Stomach (tissue), 4 donors: ENCODE results near the gene LPAR5.

Experiments
- EP300 ChIP-seq: sonication (generic); formaldehyde crosslinking; IDR thresholded peaks from one replicate; pipeline ENCODE4 v1.6.1; 2017; ENCODE audit warnings: antibody characterized with exemption
- POLR2A ChIP-seq, 4 donors: fragments of 450-650 bp; IDR thresholded peaks; one replicate each; pipeline ENCODE4 v1.6.1; 2016; ENCODE audit warnings: antibody characterized with exemption in 4 of 4, control low read depth in 2 of 4, mild to moderate bottlenecking in 1 of 4, moderate library complexity in 1 of 4
- POLR2AphosphoS5 ChIP-seq, 3 donors: sonication (generic); formaldehyde crosslinking; IDR thresholded peaks; one replicate each; pipeline ENCODE4 v1.6.1; 2016; ENCODE audit warnings: antibody characterized with exemption in 3 of 3
- TF ChIP-seq, protein P1 (sequence below), 7 experiments: fragments of 450-650 bp in 4 of 7; fragments of 200-600 bp in 3 of 7; sonication (generic) in 3 of 7; IDR thresholded peaks; one replicate each; pipeline ENCODE4 v1.5.1; 2016 to 2019; ENCODE audit warnings: antibody characterized with exemption in 7 of 7, control low read depth in 2 of 7, mild to moderate bottlenecking in 1 of 7

GRCh38 chr12:6631549-6631961 lies 4.2 kb downstream of the LPAR5 start:
- TF ChIP-seq, protein P1, sequence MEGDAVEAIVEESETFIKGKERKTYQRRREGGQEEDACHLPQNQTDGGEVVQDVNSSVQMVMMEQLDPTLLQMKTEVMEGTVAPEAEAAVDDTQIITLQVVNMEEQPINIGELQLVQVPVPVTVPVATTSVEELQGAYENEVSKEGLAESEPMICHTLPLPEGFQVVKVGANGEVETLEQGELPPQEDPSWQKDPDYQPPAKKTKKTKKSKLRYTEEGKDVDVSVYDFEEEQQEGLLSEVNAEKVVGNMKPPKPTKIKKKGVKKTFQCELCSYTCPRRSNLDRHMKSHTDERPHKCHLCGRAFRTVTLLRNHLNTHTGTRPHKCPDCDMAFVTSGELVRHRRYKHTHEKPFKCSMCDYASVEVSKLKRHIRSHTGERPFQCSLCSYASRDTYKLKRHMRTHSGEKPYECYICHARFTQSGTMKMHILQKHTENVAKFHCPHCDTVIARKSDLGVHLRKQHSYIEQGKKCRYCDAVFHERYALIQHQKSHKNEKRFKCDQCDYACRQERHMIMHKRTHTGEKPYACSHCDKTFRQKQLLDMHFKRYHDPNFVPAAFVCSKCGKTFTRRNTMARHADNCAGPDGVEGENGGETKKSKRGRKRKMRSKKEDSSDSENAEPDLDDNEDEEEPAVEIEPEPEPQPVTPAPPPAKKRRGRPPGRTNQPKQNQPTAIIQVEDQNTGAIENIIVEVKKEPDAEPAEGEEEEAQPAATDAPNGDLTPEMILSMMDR (IDR thresholded peaks at IDR 0.05) = no peak
- TF ChIP-seq POLR2A (IDR thresholded peaks at IDR 0.05) (peak in 1 of 4 donors; percentile 16), EP300 (no peak), POLR2AphosphoS5 (IDR thresholded peaks at IDR 0.05) (peak in 2 of 3 donors; percentile 71 to 83)
